ENCODE results near the gene PHAF1.

PHAF1 gene

DNA sequence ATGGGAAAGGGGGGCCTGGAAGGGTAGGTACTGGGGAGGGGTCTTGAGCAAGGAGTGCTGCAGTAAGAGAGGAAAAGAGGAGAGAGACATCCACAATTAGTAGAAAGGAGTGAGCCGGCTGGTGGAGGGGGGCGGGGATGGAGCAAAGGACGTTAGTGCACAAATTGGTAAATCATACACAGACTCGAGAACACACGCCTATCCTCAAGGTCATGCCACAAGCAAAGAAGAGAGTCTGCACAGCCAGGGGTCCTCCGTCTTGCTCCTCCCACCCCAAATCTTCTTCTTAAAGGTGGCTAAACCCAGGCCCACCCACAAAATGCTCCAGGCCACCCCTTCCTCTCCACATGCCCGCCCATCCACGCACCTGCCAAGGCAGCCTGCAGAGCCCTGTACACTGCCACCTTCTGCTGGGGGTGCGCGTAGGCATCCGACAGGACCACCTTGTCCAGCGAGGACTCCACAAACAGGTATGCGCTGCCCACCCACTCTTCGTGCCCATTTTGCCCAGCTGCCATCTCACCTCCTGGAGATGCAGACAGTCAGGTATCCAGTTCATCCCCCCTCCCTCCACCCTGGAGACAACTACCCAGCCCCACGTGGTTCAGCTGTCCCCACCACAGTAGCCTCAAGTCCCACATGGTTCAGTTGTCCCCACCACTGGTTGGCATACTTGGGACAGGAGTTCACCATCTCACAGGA lies 46.6 kb downstream of the PHAF1 start:
- DNase-seq = no peak
- in situ Hi-C loops (cut with HindIII; ENCODE audit: low pct_ligation_motif_present, low pct_unique_long_range_greater_than_20kb, low sequenced_read_pairs) = no loop called here

DNA sequence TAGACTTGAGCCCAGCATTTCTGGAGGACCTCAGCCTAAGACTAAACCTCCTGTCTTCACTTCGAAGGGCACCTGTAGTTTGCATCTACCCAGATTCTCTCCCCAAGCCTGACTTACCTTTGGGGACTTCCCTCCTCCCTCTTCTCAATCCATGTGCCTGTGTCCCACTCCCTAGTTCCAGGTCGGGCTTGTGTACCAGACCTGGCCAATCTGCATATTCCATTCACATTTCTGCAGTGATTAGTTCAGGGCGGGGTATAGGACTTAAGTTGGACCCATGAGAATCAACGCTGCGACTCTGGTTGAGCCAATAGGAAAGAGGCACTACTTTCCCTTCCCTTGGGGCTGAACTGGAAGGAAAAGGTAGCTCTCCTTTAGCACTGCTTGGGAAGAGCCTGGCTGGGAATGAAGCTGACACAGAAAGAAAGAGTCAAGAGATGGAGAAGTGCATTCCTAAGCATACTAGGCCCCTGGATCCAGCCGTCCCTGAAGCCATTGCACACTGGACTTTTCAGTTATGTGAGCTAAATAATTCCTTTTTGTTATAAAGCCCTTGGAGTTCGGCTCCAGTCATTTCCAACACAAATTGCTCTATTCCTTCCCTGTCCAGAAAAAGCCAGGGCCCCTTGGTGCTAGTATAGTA lies 47.5 kb downstream of the PHAF1 start:
- in situ Hi-C loops (cut with HindIII; ENCODE audit: low pct_ligation_motif_present, low pct_unique_long_range_greater_than_20kb, low sequenced_read_pairs) = no loop called here
- DNase-seq = no peak

DNA sequence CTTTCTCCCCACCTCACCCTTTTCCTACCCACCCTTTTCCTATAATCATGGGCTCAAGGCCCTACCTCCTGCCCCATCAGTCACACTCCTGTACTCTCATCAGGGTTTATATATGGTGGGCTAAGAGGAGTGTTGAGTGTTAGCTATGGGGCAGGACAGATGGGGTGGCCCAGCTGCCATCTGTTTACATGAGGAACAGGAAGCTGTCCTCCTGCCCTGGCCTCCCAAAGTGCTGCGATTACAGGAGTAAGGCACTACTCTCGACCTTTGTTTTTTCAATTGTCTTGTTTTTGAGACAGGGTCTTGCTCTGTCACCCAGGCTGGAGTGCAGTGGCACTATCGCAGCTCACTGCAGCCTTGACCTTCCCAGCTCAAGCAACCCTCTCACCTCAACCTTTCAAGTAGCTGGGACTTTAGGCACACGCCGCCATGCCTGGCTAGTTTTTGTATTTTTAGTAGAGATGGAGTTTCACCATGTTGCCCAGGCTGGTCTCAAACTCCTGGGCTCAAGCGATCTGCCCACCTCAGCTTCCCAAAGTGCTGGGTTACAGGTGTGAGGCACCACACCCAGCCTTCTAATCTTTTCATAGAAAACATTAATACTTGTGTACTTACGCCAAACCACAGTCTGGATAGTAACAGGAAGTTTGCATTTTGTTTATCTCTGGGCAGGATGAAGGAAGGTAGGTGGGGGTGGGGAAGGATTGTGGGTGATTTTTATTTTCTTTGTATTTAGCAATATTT lies 48.3 kb downstream of the PHAF1 start:
- DNase-seq = no peak
- in situ Hi-C loops (cut with HindIII; ENCODE audit: low pct_ligation_motif_present, low pct_unique_long_range_greater_than_20kb, low sequenced_read_pairs) = no loop called here

DNA sequence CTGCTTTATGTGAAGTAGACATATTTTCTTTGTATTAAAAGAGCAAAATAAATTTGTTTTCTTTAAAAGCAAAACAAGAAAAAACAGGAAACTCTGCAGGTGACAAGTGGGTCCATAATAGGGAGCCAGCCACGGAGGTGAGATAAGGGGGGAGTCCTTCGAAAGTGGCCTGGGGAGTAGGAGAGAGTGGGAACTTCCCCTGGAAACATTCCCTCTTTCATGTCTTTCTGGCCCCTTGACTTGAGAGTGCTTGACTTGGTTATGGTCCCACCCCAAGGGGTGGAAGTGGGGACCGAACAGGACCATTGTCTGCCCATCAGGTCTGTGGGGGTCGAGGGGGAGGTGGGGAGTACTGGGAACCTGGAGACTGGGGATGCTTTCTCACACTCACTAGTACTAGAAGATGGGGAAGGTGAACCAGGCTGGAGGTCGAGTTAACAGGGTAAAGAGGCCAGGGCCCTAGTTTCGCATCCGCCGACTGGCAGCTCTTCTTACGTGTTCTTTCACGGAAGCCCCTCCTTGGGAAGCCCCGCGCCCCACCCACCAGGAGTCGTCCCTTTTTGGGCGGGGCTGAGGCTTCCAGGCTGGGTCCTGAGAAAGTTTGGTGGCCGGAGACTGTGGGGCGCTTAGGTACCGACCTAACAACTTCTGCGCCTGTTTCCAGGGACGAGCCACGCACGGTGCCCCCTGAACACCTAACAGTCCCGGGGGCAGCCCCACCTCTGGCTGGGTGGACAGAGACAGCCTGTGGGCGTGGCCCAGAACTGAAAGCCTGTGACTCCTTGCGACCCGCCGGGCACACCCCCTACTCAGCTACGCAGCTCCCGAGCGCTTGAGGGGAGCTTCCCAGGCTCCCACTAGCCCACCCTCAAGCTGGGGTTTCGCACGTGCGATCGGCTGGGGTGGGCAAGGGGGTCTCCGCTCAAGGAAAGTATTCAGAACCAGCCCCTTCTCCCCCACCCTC lies 49.2 kb downstream of the PHAF1 start:
- DNase-seq = peak; percentile 69
- in situ Hi-C loops (cut with HindIII; ENCODE audit: low pct_ligation_motif_present, low pct_unique_long_range_greater_than_20kb, low sequenced_read_pairs) = no loop called here

DNA sequence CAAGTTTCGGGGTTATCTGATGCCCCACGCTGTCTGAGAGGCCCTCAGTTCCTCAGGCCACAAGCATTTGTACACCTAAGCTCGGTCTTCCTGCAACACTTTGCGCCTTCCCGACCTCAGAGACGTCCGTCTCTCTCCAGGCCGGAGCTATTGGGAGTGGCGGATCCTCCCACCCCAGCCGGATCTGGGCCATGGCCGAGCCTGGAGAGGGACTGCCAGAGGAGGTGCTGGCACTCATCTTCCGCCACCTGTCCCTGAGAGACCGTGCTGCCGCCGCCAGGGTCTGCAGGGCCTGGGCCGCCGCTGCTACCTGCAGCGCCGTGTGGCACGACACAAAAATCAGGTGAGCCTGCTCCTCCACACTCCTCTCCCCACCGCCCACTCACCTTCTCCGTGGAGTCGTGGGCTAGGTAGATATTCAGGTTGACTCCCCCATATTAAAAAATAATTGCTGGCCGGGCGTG lies 51.9 kb downstream of the PHAF1 start:
- no peak for DNase-seq
- in situ Hi-C loops (cut with HindIII; ENCODE audit: low pct_ligation_motif_present, low pct_unique_long_range_greater_than_20kb, low sequenced_read_pairs) = no loop called here

DNA sequence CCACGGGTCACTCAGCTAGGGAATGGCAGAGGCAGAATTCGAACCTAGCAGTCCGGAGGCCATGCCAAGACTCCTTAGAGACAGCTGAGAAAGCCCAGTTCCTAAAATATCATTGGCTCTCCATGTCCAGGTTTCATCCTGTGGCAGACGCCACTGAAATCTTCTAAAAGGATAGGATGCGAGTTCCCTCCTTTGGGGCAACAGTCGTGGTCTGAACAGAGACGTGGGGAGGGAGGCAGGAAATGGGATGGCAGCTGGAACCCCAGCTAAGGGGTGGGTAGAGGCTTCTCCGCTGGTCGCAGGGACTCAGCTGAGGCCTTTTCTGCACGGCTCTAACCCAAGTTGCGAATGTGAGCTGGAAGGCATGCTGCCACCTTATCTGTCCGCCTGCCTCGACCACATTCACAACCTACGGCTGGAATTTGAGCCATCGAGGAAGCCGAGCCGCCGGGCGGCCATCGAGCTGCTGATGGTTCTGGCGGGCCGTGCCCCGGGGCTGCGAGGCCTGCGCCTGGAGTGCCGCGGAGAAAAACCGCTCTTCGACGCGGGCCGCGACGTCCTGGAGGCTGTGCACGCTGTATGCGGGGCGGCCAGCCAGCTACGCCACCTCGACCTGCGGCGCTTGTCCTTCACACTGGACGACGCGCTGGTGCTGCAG lies 52.9 kb downstream of the PHAF1 start:
- DNase-seq = no peak
- in situ Hi-C loops (cut with HindIII; ENCODE audit: low pct_ligation_motif_present, low pct_unique_long_range_greater_than_20kb, low sequenced_read_pairs) = no loop called here

DNA sequence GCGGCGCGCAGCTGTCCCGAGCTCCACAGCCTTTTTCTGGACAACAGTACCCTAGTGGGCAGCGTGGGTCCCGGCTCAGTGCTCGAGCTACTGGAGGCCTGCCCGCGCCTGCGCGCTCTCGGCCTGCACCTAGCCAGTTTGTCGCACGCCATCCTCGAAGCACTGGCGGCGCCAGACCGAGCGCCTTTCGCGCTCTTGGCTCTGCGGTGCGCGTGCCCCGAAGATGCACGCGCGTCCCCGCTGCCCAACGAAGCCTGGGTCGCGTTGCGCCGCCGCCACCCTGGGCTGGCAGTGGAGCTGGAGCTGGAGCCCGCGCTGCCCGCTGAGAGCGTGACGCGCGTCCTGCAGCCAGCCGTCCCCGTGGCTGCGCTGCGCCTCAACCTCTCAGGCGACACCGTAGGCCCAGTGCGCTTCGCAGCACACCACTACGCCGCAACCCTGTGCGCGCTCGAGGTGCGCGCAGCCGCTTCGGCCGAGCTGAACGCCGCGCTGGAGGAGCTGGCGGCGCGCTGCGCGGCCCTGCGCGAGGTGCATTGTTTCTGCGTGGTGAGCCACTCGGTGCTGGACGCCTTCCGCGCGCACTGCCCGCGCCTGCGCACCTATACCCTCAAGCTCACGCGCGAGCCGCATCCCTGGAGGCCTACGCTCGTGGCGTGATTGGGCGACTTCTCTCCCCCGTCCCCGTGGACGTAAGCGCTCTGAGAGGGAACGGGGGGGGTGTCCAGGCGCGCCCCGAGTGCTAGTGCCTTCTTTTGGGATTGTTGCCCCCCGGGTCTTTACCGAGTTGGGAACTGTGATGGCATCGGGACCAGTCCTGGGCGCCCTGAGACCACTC lies 53.6 kb downstream of the PHAF1 start:
- in situ Hi-C loops (cut with HindIII; ENCODE audit: low pct_ligation_motif_present, low pct_unique_long_range_greater_than_20kb, low sequenced_read_pairs) = no loop called here
- DNase-seq = peak; percentile 61

DNA sequence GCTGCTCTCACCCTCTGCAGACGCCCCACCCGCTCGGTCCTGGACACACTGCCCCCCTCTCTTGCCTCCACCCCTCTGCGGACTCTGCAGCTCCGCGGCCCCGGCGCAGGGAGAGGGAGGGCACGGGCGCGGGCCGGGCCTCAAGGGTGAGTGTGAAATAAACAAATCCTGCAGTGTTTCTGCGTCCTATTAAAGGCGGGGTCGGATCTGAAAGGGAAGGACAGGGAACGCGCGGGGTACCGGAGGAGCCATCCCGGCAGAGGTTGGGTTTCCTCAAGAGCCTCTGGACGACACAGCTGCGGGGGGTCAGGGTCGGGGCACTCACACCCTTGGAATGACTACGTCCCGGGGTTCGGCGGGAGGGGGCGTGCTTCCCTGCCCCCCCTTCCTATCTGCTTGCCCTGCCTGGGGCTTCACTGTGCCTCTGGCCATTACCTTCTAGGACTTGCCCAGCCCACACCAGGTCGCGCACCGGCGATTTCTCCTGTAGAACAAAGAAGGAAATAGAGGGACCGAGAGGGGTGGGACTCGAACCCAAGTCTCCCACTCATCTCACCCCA lies 54.3 kb downstream of the PHAF1 start:
- in situ Hi-C loops (cut with HindIII; ENCODE audit: low pct_ligation_motif_present, low pct_unique_long_range_greater_than_20kb, low sequenced_read_pairs) = no loop called here
- DNase-seq = peak; percentile 53

DNA sequence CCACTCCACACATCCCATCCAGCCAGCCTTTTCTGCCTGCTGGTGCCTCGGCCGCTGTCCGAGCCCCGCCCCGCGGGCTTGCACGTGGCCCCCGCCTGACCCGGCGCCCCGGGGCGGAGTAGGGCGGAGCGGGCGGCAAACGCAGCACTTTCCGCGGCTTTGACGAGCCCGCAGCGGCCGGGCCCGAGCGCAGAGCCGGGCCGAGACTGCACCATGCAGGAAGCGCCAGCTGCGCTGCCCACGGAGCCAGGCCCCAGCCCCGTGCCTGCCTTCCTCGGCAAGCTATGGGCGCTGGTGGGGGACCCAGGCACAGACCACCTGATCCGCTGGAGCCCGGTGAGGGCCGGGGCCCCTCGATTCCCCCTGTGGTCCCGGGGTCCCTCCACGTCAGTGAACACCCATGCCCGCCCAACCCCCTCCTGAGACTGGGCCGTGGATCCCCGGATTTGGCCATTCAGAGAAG lies 54.9 kb downstream of the PHAF1 start, which contains the start of gene HSF4:
Gene HSF4 (plus strand): TSS at position 147 of the 463 bp plus-strand sequence. CDS start 67 bp downstream, at position 214.
- peak; percentile 72 for DNase-seq
- in situ Hi-C loops (cut with HindIII; ENCODE audit: low pct_ligation_motif_present, low pct_unique_long_range_greater_than_20kb, low sequenced_read_pairs) = no loop called here

DNA sequence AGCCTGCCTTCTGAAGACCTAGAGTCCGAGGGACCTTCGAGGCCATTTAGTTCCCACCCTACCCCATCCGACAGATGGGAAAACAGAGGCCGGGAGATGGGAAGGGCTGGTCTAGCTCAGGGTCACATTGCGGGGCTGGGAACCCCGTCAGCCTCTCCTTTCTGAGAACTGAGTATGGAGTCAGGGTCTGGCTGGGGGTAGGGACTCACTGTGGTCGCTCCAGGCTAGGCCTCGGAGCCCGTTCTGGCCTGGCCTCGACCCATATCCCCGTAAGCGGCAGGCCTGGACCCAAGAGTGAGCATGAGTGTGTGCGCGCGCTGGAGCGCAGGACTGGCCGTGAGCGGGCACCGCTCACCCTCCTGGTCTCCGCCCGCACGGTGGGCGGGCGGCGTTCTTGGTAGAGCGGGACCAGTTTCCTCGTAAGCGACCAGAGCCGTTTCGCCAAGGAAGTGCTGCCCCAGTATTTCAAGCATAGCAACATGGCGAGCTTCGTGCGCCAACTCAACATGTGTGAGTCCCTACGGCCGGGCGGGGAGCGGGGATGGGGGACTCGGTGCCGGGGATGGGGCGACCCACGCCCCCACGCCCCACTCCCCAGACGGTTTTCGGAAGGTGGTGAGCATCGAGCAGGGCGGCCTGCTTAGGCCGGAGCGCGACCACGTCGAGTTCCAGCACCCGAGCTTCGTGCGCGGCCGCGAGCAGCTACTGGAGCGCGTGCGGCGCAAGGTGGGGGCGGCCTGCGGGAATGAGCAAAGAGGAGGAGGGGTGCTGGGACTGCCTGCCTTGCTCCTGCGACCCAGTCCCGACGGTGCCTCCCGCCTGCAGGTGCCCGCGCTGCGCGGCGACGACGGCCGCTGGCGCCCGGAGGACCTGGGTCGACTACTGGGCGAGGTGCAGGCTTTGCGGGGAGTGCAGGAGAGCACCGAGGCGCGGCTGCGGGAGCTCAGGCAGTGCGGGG lies 55.7 kb downstream of the PHAF1 start:
- in situ Hi-C loops (cut with HindIII; ENCODE audit: low pct_ligation_motif_present, low pct_unique_long_range_greater_than_20kb, low sequenced_read_pairs) = no loop called here

DNA sequence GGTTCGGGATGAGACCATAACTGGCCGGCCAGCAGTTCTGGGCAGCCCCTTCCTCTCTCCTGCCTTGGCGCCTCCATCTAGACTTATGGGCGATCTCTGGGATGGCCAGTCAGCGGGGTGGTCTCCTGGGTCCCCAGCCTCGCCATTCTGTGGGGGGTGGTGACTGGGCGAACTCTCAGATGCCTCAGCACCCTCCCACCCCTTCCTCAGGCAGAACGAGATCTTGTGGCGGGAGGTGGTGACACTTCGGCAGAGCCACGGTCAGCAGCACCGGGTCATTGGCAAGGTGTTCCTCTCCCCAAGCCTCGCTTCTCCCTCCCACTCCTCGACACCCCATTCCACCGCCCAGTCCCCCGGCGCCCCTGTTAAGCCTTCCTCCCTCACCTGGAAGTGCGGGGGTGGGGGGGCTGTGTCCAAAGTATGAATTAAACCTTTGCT lies 56.4 kb downstream of the PHAF1 start:
- in situ Hi-C loops (cut with HindIII; ENCODE audit: low pct_ligation_motif_present, low pct_unique_long_range_greater_than_20kb, low sequenced_read_pairs) = no loop called here
- no peak for DNase-seq

More for the DNA sequence above, 55.7 kb downstream of the PHAF1 start:
- DNase-seq = no peak

DNA sequence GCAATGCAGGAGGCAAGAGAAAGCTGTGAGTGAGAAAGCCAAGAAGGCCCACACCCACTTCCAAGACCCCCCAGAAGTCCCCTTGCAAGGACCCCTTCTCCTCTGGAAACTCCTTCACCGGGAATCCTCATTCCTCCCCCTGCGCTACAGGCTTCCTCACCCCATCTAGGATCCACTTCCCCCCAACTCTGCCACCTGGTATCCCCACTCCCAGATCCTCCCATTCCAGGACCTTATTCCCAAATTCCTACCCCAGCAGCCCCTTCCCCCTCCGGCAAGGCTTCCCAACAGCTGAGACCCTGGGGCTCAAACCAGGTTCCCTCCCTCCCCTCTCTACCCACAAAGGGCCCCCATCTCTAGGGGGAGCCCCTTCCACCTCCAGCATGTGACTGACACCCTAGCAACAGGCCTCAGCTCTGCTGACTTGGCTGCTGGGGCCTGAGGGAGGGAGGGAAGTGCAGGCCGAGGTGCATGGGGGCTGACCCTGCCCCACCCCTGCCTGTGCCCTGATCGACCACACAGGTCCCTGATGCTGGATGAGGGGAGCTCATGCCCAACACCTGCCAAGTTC lies 56.9 kb downstream of the PHAF1 start:
- no peak for DNase-seq
- in situ Hi-C loops (cut with HindIII; ENCODE audit: low pct_ligation_motif_present, low pct_unique_long_range_greater_than_20kb, low sequenced_read_pairs) = no loop called here

DNA sequence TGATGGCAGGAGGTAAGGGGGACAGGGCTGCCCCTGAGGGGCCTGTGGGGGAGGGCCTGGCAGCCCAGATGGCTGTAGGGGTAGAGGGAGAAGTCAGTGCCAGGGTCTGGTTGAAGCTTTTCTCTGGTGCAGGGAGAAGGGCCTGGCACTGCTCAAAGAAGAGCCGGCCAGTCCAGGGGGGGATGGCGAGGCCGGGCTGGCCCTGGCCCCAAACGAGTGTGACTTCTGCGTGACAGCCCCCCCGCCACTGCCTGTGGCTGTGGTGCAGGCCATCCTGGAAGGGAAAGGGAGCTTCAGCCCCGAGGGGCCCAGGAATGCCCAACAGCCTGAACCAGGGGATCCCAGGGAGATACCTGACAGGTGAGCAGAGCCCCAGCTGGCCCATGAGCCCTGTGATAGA lies 57.8 kb downstream of the PHAF1 start:
- DNase-seq = no peak
- in situ Hi-C loops (cut with HindIII; ENCODE audit: low pct_ligation_motif_present, low pct_unique_long_range_greater_than_20kb, low sequenced_read_pairs) = no loop called here

DNA sequence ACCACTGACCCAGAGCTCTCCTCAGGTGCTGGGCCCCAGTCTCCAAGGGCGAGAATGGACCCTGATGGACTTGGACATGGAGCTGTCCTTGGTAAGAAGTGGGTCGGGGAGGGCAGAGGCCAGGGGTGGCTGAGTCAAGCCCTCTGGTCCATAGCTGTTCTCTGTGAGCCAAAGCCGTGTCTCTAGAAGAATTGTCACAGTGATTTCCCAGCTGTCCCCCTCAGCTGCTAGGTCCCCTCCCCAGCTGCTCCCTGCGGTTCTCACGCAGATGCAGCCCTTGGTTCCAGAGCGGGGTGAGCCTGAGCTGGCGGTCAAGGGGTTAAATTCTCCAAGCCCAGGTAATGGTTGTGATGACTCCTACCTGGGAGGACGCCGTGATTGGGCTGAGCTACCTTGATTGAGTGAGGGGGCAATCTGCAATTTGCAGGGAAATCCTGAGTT lies 59.3 kb downstream of the PHAF1 start:
- in situ Hi-C loops (cut with HindIII; ENCODE audit: low pct_ligation_motif_present, low pct_unique_long_range_greater_than_20kb, low sequenced_read_pairs) = no loop called here
- DNase-seq = no peak

DNA sequence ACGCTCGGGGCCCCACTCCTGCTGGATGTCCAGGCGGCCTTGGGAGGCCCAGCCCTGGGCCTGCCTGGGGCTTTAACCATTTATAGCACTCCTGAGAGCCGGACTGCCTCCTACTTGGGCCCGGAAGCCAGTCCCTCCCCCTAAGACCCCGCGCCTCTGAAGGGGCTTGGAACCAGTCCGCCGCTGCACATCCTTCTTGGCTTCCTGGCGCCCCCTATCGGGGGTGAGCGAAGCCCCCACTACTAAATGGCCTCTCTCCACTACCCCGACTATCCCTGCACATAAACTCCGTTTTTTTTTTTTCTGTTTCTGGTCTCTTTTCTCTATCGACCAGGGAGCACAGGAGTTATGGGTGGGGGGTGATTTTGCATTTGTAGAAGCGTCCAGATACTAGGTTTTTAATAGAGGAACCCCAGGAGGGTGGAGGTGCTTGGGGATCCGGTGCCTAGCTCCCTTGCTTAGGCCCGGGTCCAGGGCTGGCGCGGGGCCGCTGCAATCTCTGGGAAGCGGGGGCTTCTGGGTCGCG lies 60.0 kb downstream of the PHAF1 start:
- in situ Hi-C loops (cut with HindIII; ENCODE audit: low pct_ligation_motif_present, low pct_unique_long_range_greater_than_20kb, low sequenced_read_pairs) = no loop called here

More for the DNA sequence above, 60.0 kb downstream of the PHAF1 start:
- DNase-seq = peak; percentile 68
